COLO668 (cell line): ENCODE data around the gene COL28A1.

Experiments used
- DNase-seq: peaks from one replicate; lab custom pipeline; 2025; ENCODE audit not compliant: unreplicated experiment; lab: John Stamatoyannopoulos, UW

Gene COL28A1

GRCh38 chr7:7535691-7536090 is at the start of gene COL28A1:
Gene COL28A1, minus strand, starts transcription at chr7:7535873. Its CDS starts 2,998 bp downstream, at chr7:7532875.
- DNase-seq = no peak

- DNase-seq = no peak
These were observed 49.0 kb upstream of the COL28A1 start for GRCh38 chr7:7584653-7585052.

GRCh38 chr7:7583731-7584130 is 48.1 kb upstream of the COL28A1 start:
- no peak for DNase-seq

- DNase-seq = no peak
These were observed 46.9 kb upstream of the COL28A1 start for GRCh38 chr7:7582596-7582995.

GRCh38 chr7:7581531-7582179 is 46.0 kb upstream of the COL28A1 start:
- no peak for DNase-seq

GRCh38 chr7:7579638-7580037 is 44.0 kb upstream of the COL28A1 start:
- DNase-seq = no peak

GRCh38 chr7:7577888-7578287 is 42.2 kb upstream of the COL28A1 start:
- no peak for DNase-seq

GRCh38 chr7:7576344-7576743 is 40.7 kb upstream of the COL28A1 start:
- no peak for DNase-seq

GRCh38 chr7:7573701-7574100 is 38.0 kb upstream of the COL28A1 start:
- no peak for DNase-seq

- peak; percentile 36 for DNase-seq
These were observed 34.9 kb upstream of the COL28A1 start for GRCh38 chr7:7570584-7570983.

- DNase-seq = no peak
These were observed 33.9 kb upstream of the COL28A1 start for GRCh38 chr7:7569615-7570014.

- DNase-seq = no peak
These were observed 33.4 kb upstream of the COL28A1 start for GRCh38 chr7:7569081-7569527.

- DNase-seq = no peak
These were observed 32.9 kb upstream of the COL28A1 start for GRCh38 chr7:7568553-7568952.

- DNase-seq = no peak
These were observed 32.3 kb upstream of the COL28A1 start for GRCh38 chr7:7567898-7568531.

GRCh38 chr7:7566651-7567611 is 31.3 kb upstream of the COL28A1 start, which contains the start of gene MIOS:
Gene MIOS, plus strand, starts transcription at chr7:7566884. Its CDS starts 5,592 bp downstream, at chr7:7572476.
- DNase-seq = peak; percentile 93

GRCh38 chr7:7565746-7566650 is 30.3 kb upstream of the COL28A1 start:
- DNase-seq = no peak

GRCh38 chr7:7565018-7565680 is 29.5 kb upstream of the COL28A1 start:
- no peak for DNase-seq

- DNase-seq = no peak
These were observed 28.7 kb upstream of the COL28A1 start for GRCh38 chr7:7564323-7564780.

- DNase-seq = no peak
These were observed 28.1 kb upstream of the COL28A1 start for GRCh38 chr7:7563813-7564212.

GRCh38 chr7:7563269-7563668 is 27.6 kb upstream of the COL28A1 start:
- no peak for DNase-seq
